GM12892 (cell line): ENCODE measurements around the gene TRPC1.
"Not testable (repeated sequence)": the region's sequence is repeated elsewhere in the genome, so short reads cannot be mapped to it uniquely, and the experiment has no call there.

Experiments used
- POLR2A ChIP-seq: IDR thresholded peaks from 2 replicates; pipeline ENCODE4 v1.6.1; 2011; ENCODE audit warnings: low read depth, low read length, control low read depth
- POLR2AphosphoS5 ChIP-seq: IDR thresholded peaks from 2 replicates; pipeline ENCODE4 v1.6.1; 2011; ENCODE audit warnings: low read depth, low read length, control low read depth

- not testable (repeated sequence) for TF ChIP-seq POLR2A, POLR2AphosphoS5
Observed at GRCh38 chr3:142752605-142753004, 28.8 kb downstream of the TRPC1 start.
